NCI-H146 (cell line): ENCODE results near the gene ESF1.

ENCODE experiments used
- DNase-seq: peaks from one replicate; lab custom pipeline; 2025; lab: John Stamatoyannopoulos, UW

The ESF1 gene

DNA sequence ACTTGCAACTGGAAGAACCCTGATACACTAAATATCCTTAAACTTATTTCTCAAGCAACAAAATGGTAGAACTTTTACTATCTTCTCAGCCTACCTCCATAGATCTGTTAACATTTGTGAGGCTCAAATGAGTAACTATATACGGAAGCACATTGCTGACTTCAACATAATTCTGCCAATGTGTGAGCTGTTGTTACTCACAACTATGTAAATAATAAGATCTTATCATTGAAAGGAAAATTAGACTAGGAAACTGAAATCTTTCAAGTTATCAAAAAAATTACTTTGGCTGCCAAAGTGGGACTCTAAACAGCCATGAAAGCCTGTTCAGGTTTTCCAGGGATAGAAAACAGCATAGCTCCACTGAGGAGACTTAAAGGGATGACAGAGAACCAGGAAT lies 105.8 kb downstream of the ESF1 start:
- no peak for DNase-seq

DNA sequence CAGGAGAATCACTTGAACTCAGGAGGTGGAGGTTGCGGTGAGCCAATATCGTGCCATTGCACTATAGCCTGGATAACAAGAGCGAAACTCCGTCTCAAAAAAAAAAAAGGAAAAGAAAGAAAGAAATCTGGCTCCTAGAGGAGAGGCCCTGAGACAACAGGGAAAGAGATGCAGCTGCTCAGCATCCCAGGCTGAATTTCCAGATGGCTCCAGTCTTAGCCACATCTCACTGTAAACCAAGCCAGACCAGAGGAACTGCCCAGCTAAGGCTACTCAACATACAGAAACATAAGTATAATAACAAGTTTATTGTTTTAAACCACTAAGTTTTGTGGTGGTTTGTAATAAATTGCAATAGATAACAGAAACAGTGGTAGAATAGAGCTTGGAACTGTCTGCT lies 107.5 kb downstream of the ESF1 start:
- DNase-seq, result no peak

DNA sequence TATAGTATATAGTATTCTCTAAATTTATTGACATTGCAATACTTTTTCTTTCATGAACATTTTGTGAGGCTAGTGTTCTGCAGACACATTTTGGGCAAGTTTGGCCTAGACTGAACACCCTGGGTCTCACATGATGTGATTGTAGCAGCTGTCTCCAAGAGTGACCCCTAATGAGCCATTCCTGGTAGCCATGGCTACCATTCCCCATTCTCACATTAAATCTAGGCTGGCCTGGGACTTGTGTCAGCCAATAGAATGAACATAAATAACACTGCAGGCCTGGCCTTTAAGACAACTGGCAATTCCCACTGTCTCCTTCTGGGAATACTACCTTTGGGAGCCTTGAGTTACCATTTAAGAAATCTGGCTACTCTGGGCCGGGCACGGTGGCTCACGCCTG lies 108.0 kb downstream of the ESF1 start:
- no peak for DNase-seq

DNA sequence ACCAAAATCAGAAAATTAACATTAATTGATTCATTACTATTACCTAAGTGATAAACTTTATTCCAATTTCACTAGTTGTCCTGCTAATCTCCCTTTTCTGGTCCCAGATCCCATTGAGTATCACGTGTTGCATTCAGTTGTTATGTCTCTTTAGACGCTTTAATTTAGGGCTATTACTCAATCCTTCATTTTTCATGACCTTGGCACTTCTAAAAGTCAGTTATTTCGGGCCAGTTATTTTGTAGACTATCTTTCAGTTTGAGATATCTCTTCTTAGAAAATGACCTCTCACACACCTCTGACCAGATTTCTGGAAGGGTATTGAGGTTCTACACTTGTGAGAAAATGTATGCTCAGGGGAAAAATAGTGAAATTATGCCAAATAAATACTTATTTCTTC lies 112.0 kb downstream of the ESF1 start:
- DNase-seq, result no peak

DNA sequence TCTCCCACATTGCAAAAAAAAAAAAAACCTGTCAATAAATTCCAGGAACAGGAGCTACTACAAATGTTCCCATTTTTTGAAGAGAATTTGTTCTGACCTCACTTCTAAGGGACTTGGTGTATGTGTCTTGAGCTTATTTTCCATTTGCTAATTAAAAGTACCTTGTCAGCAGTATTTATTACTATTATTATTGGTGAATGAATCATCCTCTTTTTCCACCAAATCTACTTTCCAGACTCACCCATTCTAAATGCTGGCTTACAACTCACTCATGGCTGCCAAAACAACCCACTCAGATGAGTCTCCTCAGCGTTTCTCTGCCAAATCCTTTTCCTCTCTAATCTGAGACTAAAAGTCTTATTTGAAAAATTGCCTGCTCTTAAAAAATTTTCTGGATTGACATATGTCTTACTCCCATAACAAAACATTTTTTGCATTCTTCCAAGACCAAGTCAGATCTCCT lies 112.8 kb downstream of the ESF1 start:
- no peak for DNase-seq

DNA sequence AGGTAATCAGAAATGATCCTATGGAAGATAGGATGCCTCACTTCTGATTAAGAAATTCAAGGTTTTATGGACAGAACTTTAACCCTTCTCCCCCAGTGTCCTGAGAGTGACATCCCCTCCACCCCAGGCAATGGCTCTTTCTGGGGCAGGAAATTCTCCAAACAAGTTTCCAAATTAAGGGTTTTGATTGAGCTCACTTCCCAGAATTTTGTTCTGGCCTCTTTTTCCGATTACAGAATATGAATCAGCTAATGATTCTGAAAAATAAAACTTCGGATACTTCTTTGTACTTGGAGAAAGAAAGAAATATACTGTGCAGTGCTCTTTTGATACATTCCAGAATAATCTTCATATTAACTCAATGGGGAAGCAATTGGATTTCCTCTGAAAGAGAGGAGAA lies 113.2 kb downstream of the ESF1 start:
- DNase-seq, result no peak

DNA sequence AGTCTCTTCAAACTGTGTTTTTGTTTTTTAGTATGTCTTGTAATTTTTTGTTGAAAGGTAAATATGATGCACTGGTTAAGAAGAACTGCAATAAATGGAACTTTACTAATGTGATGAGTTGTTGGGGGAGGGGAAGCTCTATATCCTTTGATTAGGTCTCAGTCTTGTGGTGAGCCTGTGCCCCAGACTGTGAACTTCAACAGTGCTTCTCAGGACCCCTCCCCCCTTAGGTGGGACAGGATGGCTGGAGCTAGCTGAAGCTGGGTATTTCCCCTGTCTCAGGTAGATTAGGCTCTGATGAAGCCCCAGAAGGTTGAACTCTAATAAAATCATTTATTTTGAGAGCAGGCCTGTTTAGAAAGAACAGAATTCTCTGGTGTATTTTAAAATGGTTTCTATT lies 114.6 kb downstream of the ESF1 start:
- DNase-seq, result no peak

DNA sequence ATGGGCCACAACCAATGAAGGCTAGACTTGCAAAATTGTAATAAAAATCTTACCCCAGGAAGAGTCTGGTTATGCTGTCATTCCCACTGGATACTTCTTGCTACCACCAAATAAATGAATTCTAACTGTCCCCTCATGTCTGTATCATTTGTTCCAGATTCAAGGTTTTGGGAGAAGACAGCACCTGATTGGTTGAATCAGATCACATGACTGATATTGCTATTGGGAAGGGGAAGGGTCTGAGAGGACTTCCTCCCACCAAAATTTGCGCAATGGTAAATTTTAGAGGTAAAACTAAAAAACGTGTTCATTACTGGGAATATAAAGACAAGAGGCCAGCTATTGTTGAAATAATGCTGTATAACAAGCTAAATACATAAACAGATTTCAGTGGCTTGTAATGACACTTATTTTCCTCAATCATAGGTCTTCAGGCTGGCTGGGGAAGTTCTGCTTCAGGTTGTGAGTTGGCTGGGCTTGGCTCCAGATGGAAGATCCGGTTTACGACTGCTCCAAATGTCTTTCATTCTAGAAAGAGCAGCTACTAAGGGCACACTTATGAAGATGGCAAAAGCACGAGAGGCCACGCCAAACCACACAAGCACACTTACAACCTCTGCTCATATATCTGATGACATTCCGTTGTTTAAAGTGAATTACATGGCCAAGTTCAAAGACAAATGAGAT lies 118.9 kb downstream of the ESF1 start:
- DNase-seq, result no peak
